ENCODE data around the gene BANP.

- TF ChIP-seq, protein P1, sequence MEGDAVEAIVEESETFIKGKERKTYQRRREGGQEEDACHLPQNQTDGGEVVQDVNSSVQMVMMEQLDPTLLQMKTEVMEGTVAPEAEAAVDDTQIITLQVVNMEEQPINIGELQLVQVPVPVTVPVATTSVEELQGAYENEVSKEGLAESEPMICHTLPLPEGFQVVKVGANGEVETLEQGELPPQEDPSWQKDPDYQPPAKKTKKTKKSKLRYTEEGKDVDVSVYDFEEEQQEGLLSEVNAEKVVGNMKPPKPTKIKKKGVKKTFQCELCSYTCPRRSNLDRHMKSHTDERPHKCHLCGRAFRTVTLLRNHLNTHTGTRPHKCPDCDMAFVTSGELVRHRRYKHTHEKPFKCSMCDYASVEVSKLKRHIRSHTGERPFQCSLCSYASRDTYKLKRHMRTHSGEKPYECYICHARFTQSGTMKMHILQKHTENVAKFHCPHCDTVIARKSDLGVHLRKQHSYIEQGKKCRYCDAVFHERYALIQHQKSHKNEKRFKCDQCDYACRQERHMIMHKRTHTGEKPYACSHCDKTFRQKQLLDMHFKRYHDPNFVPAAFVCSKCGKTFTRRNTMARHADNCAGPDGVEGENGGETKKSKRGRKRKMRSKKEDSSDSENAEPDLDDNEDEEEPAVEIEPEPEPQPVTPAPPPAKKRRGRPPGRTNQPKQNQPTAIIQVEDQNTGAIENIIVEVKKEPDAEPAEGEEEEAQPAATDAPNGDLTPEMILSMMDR (IDR thresholded peaks at IDR 0.05): no peak
- TF ChIP-seq POLR2A (IDR thresholded peaks at IDR 0.05): no peak
Measured at GRCh38 chr16:88055356-88055755, 104.1 kb downstream of the BANP start.
